ENCODE measurements around the gene IPMK.

The IPMK gene

DNA sequence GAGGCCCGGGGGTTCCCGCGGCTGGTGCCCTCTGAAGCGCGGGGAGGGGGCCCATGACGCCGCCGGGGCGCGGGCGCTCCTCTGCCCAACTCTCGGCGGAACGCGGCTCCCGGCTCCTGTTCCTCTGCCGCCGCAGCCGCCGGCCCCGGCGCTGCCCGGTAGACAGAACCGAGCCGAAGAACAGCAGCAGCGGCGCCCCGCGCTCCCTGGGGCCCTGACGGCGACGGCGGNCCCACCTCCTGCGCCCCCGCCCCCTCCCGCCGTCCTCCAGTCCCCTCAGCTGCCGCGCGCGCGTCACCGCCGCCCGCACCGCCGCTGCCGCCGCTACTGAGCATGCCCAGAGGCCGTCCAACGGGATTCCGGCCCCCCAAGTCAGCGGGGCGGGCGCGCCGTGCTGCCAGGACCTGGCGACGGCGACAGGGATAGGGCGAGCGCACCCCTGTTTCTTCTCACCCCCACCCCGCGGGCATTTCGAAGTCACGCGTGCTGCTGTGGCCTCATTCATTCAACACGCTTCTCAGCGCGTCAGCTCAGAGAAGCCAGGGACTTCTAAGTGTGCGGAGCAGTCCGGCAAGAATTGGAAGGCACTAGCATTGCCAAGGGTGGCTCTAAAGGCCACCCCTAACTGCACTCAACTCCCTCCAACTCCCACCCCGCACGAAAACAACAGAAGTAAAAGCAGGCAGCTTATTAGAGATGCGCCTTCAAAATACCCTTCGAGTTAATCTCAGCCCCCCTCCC, at the start of gene IPMK:
IPMK (minus strand) TSS at position 182 of the 741 bp plus-strand sequence. CDS start 283 bp downstream, outside the sequence.
- peak within 1 kb of the TSS; percentile 93 for H3K27ac ChIP-seq (ENCODE audit: low read depth, low read length)
- peak within 1 kb of the TSS; percentile 90 for H3K4me3 ChIP-seq (ENCODE audit: low read depth, low read length)
- H2AFZ ChIP-seq (ENCODE audit: low read length, unreplicated experiment): peak within 1 kb of the TSS; percentile 82
- H3K4me1 ChIP-seq (ENCODE audit: control insufficient read depth, insufficient read depth, low read length, unreplicated experiment): peaks cover 18% of the 10 kb centered on the region
- H3K79me2 ChIP-seq (ENCODE audit: control insufficient read depth, insufficient read depth, low read length, unreplicated experiment): peaks cover 73% of the 10 kb centered on the region
- H3K36me3 ChIP-seq (ENCODE audit: insufficient read depth, low read length): no peaks in the 10 kb centered on the region
- no peaks in the 10 kb centered on the region for H3K27me3 ChIP-seq (ENCODE audit: insufficient read depth, low read length)

DNA sequence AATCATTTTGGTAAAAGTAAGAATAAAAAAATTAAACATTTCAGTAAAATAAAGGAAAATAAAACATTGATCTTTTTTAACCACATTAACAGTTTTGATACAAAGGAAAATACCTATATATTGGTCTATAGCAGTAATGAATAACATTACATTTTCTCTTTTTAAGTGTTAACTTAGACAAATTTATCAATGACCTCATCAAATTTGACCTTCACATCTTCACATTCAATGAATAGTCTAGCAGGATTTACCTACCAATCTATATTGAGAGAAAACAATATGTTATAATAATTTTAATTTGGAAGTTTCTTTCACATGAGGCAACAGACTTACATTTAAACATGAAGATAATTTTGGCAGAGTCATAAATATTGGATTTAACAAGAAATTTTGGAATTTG, 49.2 kb upstream of the IPMK start:
- no peaks in the 10 kb centered on the region for H3K36me3 ChIP-seq (ENCODE audit: insufficient read depth, low read length)
- no peak overlapping the region for H3K4me3 ChIP-seq (ENCODE audit: low read depth, low read length)
- no peaks in the 10 kb centered on the region for H3K27me3 ChIP-seq (ENCODE audit: insufficient read depth, low read length)
- H3K79me2 ChIP-seq (ENCODE audit: control insufficient read depth, insufficient read depth, low read length, unreplicated experiment): no peaks in the 10 kb centered on the region
- no peak overlapping the region for H3K27ac ChIP-seq (ENCODE audit: low read depth, low read length)
- H2AFZ ChIP-seq (ENCODE audit: low read length, unreplicated experiment): no peak overlapping the region
- no peaks in the 10 kb centered on the region for H3K4me1 ChIP-seq (ENCODE audit: control insufficient read depth, insufficient read depth, low read length, unreplicated experiment)

GRCh38 chr10:58311026-58311425, 43.3 kb upstream of the IPMK start:
- Histone ChIP-seq H3K4me3 (ENCODE audit: low read depth, low read length) (no peak overlapping the region), H3K27ac (ENCODE audit: low read depth, low read length) (no peak overlapping the region), H2AFZ (ENCODE audit: low read length, unreplicated experiment) (no peak overlapping the region), H3K36me3 (ENCODE audit: insufficient read depth, low read length) (no peaks in the 10 kb centered on the region), H3K79me2 (ENCODE audit: control insufficient read depth, insufficient read depth, low read length, unreplicated experiment) (no peaks in the 10 kb centered on the region), H3K27me3 (ENCODE audit: insufficient read depth, low read length) (peaks cover 15% of the 10 kb centered on the region), H3K4me1 (ENCODE audit: control insufficient read depth, insufficient read depth, low read length, unreplicated experiment) (no peaks in the 10 kb centered on the region)

DNA sequence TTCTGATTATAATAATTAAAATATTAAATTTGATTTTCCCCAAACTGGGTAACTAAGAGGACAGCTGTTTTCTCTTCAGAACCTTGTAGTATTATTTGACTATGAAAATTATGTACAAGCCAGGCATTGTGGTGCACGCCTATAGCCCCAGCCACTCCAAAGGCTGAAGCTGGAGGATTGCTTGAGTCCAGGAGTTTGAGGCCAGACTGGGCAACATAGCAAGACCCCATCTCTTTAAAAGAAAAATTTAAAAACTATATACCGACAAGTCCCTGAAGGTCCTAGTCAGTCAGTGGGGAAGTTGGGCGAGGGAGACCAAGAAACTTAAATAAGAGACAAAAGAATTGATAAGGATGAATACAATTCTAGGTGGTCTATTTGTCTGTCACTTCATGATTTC, 40.0 kb upstream of the IPMK start:
- no peaks in the 10 kb centered on the region for H3K79me2 ChIP-seq (ENCODE audit: control insufficient read depth, insufficient read depth, low read length, unreplicated experiment)

GRCh38 chr10:58305821-58306220, 38.1 kb upstream of the IPMK start:
- Histone ChIP-seq H2AFZ (ENCODE audit: low read length, unreplicated experiment) (no peak overlapping the region), H3K4me1 (ENCODE audit: control insufficient read depth, insufficient read depth, low read length, unreplicated experiment) (no peaks in the 10 kb centered on the region), H3K27me3 (ENCODE audit: insufficient read depth, low read length) (peaks cover 40% of the 10 kb centered on the region), H3K79me2 (ENCODE audit: control insufficient read depth, insufficient read depth, low read length, unreplicated experiment) (no peaks in the 10 kb centered on the region), H3K36me3 (ENCODE audit: insufficient read depth, low read length) (no peaks in the 10 kb centered on the region), H3K27ac (ENCODE audit: low read depth, low read length) (no peak overlapping the region), H3K4me3 (ENCODE audit: low read depth, low read length) (no peak overlapping the region)

More for the DNA sequence above, 40.0 kb upstream of the IPMK start:
- Histone ChIP-seq H3K4me3 (ENCODE audit: low read depth, low read length) (no peak overlapping the region), H2AFZ (ENCODE audit: low read length, unreplicated experiment) (no peak overlapping the region), H3K4me1 (ENCODE audit: control insufficient read depth, insufficient read depth, low read length, unreplicated experiment) (no peaks in the 10 kb centered on the region), H3K27me3 (ENCODE audit: insufficient read depth, low read length) (peaks cover 23% of the 10 kb centered on the region), H3K27ac (ENCODE audit: low read depth, low read length) (no peak overlapping the region), H3K36me3 (ENCODE audit: insufficient read depth, low read length) (no peaks in the 10 kb centered on the region)

GRCh38 chr10:58304099-58304633, 36.5 kb upstream of the IPMK start:
- Histone ChIP-seq H3K4me3 (ENCODE audit: low read depth, low read length) (no peak overlapping the region), H3K36me3 (ENCODE audit: insufficient read depth, low read length) (no peaks in the 10 kb centered on the region), H3K27ac (ENCODE audit: low read depth, low read length) (no peak overlapping the region), H2AFZ (ENCODE audit: low read length, unreplicated experiment) (no peak overlapping the region), H3K27me3 (ENCODE audit: insufficient read depth, low read length) (peaks cover 42% of the 10 kb centered on the region), H3K79me2 (ENCODE audit: control insufficient read depth, insufficient read depth, low read length, unreplicated experiment) (no peaks in the 10 kb centered on the region), H3K4me1 (ENCODE audit: control insufficient read depth, insufficient read depth, low read length, unreplicated experiment) (no peaks in the 10 kb centered on the region)

DNA sequence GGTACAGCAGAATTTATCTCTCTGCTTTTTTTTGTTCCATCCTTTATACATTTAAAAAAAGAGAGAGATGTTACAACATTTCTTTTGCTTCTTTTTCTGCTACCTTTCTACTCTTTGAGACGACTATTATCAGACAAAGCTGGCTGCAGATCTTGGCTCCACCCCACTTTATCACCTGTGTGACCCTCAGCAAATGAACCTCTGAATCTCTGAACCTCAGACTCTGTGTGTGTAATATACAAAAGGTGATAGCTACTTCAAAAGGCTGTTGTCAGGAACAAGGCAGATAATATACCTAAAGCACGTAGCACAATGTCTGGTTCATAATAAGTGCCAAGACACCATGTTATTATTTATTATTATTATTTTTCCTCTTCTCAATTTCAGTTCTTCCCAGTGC, 34.6 kb upstream of the IPMK start:
- H3K27me3 ChIP-seq (ENCODE audit: insufficient read depth, low read length): peaks cover 35% of the 10 kb centered on the region
- H3K4me3 ChIP-seq (ENCODE audit: low read depth, low read length): no peak overlapping the region
- no peaks in the 10 kb centered on the region for H3K4me1 ChIP-seq (ENCODE audit: control insufficient read depth, insufficient read depth, low read length, unreplicated experiment)
- no peak overlapping the region for H3K27ac ChIP-seq (ENCODE audit: low read depth, low read length)
- no peaks in the 10 kb centered on the region for H3K79me2 ChIP-seq (ENCODE audit: control insufficient read depth, insufficient read depth, low read length, unreplicated experiment)
- no peak overlapping the region for H2AFZ ChIP-seq (ENCODE audit: low read length, unreplicated experiment)
- no peaks in the 10 kb centered on the region for H3K36me3 ChIP-seq (ENCODE audit: insufficient read depth, low read length)

- Histone ChIP-seq H3K27ac (ENCODE audit: low read depth, low read length) (no peak overlapping the region), H3K4me1 (ENCODE audit: control insufficient read depth, insufficient read depth, low read length, unreplicated experiment) (no peaks in the 10 kb centered on the region), H3K4me3 (ENCODE audit: low read depth, low read length) (no peak overlapping the region), H2AFZ (ENCODE audit: low read length, unreplicated experiment) (no peak overlapping the region), H3K36me3 (ENCODE audit: insufficient read depth, low read length) (no peaks in the 10 kb centered on the region), H3K79me2 (ENCODE audit: control insufficient read depth, insufficient read depth, low read length, unreplicated experiment) (no peaks in the 10 kb centered on the region), H3K27me3 (ENCODE audit: insufficient read depth, low read length) (peaks cover 23% of the 10 kb centered on the region)
These were observed 33.0 kb upstream of the IPMK start for GRCh38 chr10:58300676-58301075.

DNA sequence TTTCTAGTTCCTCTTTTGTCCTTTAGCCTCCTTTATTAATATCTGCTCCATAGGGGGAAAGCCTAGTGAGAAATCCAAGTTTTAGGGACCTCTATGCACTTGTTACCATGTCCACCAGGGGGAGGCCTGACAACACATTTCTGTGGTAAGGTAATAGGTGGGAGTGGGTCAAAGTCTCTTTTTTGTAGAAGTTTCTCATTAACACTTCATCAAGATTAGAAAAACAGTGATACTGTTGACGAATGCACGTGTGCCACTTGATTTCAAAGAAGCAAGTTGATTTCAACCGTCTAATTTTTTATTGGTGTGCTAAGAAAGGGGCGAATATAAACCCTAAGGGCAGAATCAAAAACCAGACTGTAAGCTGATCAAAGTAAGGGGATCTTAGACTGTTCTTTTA, 31.9 kb upstream of the IPMK start:
- no peak overlapping the region for H2AFZ ChIP-seq (ENCODE audit: low read length, unreplicated experiment)
- H3K4me3 ChIP-seq (ENCODE audit: low read depth, low read length): no peak overlapping the region
- peaks cover 20% of the 10 kb centered on the region for H3K27me3 ChIP-seq (ENCODE audit: insufficient read depth, low read length)
- H3K36me3 ChIP-seq (ENCODE audit: insufficient read depth, low read length): no peaks in the 10 kb centered on the region
- H3K79me2 ChIP-seq (ENCODE audit: control insufficient read depth, insufficient read depth, low read length, unreplicated experiment): no peaks in the 10 kb centered on the region
- no peak overlapping the region for H3K27ac ChIP-seq (ENCODE audit: low read depth, low read length)
- H3K4me1 ChIP-seq (ENCODE audit: control insufficient read depth, insufficient read depth, low read length, unreplicated experiment): no peaks in the 10 kb centered on the region

DNA sequence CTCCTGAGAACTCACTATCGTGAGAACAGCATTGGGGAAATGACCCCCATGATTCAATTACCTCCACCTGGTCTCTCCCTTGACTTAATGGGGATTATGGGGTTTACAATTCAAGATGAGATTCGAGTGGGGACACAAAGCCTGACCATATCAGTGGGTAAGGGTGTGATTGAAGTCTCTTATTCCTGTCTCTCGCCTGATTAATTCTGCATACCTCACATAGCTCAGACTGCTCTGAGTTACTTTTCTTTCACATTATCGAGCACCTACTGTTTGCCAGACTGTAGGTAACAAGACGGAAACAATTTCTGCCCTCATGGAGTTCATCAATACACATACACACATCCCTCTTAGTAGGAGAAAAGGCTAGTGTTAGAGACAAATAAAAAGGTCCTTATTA, 26.3 kb upstream of the IPMK start:
- Histone ChIP-seq H2AFZ (ENCODE audit: low read length, unreplicated experiment) (no peak overlapping the region), H3K4me1 (ENCODE audit: control insufficient read depth, insufficient read depth, low read length, unreplicated experiment) (no peaks in the 10 kb centered on the region), H3K4me3 (ENCODE audit: low read depth, low read length) (no peak overlapping the region), H3K36me3 (ENCODE audit: insufficient read depth, low read length) (no peaks in the 10 kb centered on the region), H3K27ac (ENCODE audit: low read depth, low read length) (no peak overlapping the region), H3K79me2 (ENCODE audit: control insufficient read depth, insufficient read depth, low read length, unreplicated experiment) (no peaks in the 10 kb centered on the region), H3K27me3 (ENCODE audit: insufficient read depth, low read length) (no peaks in the 10 kb centered on the region)

GRCh38 chr10:58291538-58292174, 24.0 kb upstream of the IPMK start:
- Histone ChIP-seq H3K36me3 (ENCODE audit: insufficient read depth, low read length) (no peaks in the 10 kb centered on the region), H3K27me3 (ENCODE audit: insufficient read depth, low read length) (no peaks in the 10 kb centered on the region), H3K4me3 (ENCODE audit: low read depth, low read length) (no peak overlapping the region), H3K79me2 (ENCODE audit: control insufficient read depth, insufficient read depth, low read length, unreplicated experiment) (no peaks in the 10 kb centered on the region), H3K4me1 (ENCODE audit: control insufficient read depth, insufficient read depth, low read length, unreplicated experiment) (no peaks in the 10 kb centered on the region), H2AFZ (ENCODE audit: low read length, unreplicated experiment) (no peak overlapping the region), H3K27ac (ENCODE audit: low read depth, low read length) (no peak overlapping the region)

All from ACC112 (cell line).